SK-N-SH (cell line): ENCODE results near the gene TMEM218. TPM values are rescaled to one million over a fixed set of nuclear protein-coding genes. Genes with fewer than 3 reads are reported as not detected.
A peak's percentile ranks its signal among the peaks of the same experiment; 100 is the strongest.

Experiments
- CTCF ChIA-PET: fragments of 300-600, 350-600 bp; formaldehyde crosslinking; extraction: SDS; loops from one replicate; lab custom pipeline; 2021; lab: Yijun Ruan, JAX
- POLR2A ChIA-PET: fragments of 350-600 bp; sonication (Branson Sonifier 250); formaldehyde crosslinking; extraction: SDS; loops from one replicate; lab custom pipeline; 2020; ENCODE audit warnings: antibody characterized with exemption, inconsistent platforms; lab: Yijun Ruan, JAX
- DNase-seq: peaks from one replicate; pipeline ENCODE4 v3.0.0; 2012
- H2AFZ ChIP-seq: fragments of 200-600 bp; sonication (generic); 2 replicates; pipeline ENCODE4 v1.8.1; 2016; ENCODE audit warnings: antibody characterized with exemption, mild to moderate bottlenecking, low read depth
- H3F3A ChIP-seq: fragments of 200-600 bp; sonication (generic); replicated peaks from 2 replicates; pipeline ENCODE3; 2016; ENCODE audit warnings: antibody characterized with exemption, mild to moderate bottlenecking; ENCODE audit not compliant: insufficient read depth
- H3K27ac ChIP-seq, 2 experiments: fragments of 200-500 bp in 1 of 2; fragments of 200-600 bp in 1 of 2; sonication (Bioruptor generic) in 1 of 2; sonication (generic), shearing (Covaris generic) in 1 of 2; 2 replicates each; pipeline versions ENCODE4 v1.5.1 to v1.6.1; 2014 to 2016; ENCODE audit warnings: low read depth in 2 of 2, inconsistent platforms in 1 of 2, low read length in 1 of 2, mild to moderate bottlenecking in 1 of 2, mixed read lengths in 1 of 2
- H3K27me3 ChIP-seq: fragments of 200-600 bp; sonication (generic), shearing (Covaris generic); 2 replicates; pipeline ENCODE4 v1.6.1; 2016; ENCODE audit warnings: mixed run types; ENCODE audit not compliant: insufficient read depth
- H3K36me3 ChIP-seq, 2 experiments: fragments of 200-500 bp in 1 of 2; fragments of 200-600 bp in 1 of 2; sonication (Bioruptor generic) in 1 of 2; sonication (generic) in 1 of 2; replicated peaks in 1 of 2; 2 replicates each; pipeline versions ENCODE3 to v1.5.1; 2014 to 2016; ENCODE audit warnings: low read length in 1 of 2, mild to moderate bottlenecking in 1 of 2; ENCODE audit not compliant: insufficient read depth in 2 of 2, control insufficient read depth in 1 of 2
- H3K4me1 ChIP-seq, 2 experiments: fragments of 200-500 bp in 1 of 2; fragments of 200-600 bp in 1 of 2; sonication (Bioruptor generic) in 1 of 2; sonication (generic), shearing (Covaris generic) in 1 of 2; 2 replicates each; pipeline versions ENCODE4 v1.5.1 to v1.6.1; 2014 to 2016; ENCODE audit warnings: low read depth in 1 of 2, low read length in 1 of 2, mixed run types in 1 of 2; ENCODE audit not compliant: insufficient read depth in 2 of 2, control insufficient read depth in 1 of 2
- H3K4me2 ChIP-seq: fragments of 200-600 bp; sonication (generic), shearing (Covaris generic); 2 replicates; pipeline ENCODE4 v1.6.1; 2017; ENCODE audit warnings: mixed run types
- H3K4me3 ChIP-seq, 2 experiments: fragments of 200-500 bp in 1 of 2; fragments of 200-600 bp in 1 of 2; sonication (Bioruptor generic) in 1 of 2; sonication (generic), shearing (Covaris generic) in 1 of 2; 2 replicates each; pipeline versions ENCODE4 v1.5.1 to v1.8.1; 2014 to 2016; ENCODE audit warnings: low read depth in 2 of 2, inconsistent platforms in 1 of 2, low read length in 1 of 2, mild to moderate bottlenecking in 1 of 2, mixed read lengths in 1 of 2, moderate library complexity in 1 of 2
- H3K79me2 ChIP-seq: fragments of 200-600 bp; sonication (generic); 2 replicates; pipeline ENCODE4 v1.8.1; 2017; ENCODE audit warnings: mild to moderate bottlenecking; ENCODE audit not compliant: insufficient read depth
- H3K9ac ChIP-seq: fragments of 200-600 bp; sonication (generic); 2 replicates; pipeline ENCODE4 v1.6.1; 2017; ENCODE audit warnings: mixed run types
- H3K9me2 ChIP-seq: fragments of 200-600 bp; sonication (generic); 2 replicates; pipeline ENCODE4 v1.6.1; 2017; ENCODE audit warnings: mixed run types
- H3K9me3 ChIP-seq: fragments of 200-600 bp; sonication (generic); 2 replicates; pipeline ENCODE4 v1.6.1; 2017; ENCODE audit warnings: mixed run types, mild to moderate bottlenecking, moderate library complexity
- H4K20me1 ChIP-seq: fragments of 200-600 bp; sonication (generic); 2 replicates; pipeline ENCODE4 v1.6.1; 2017; ENCODE audit warnings: mild to moderate bottlenecking, mixed run types; ENCODE audit not compliant: insufficient read depth
- CHD2 ChIP-seq: fragments of 150-350 bp; IDR thresholded peaks from 2 replicates; pipeline ENCODE4 v1.6.1; 2018; ENCODE audit warnings: low read length; ENCODE audit not compliant: partially characterized antibody
- ELF1 ChIP-seq: IDR thresholded peaks from 2 replicates; pipeline ENCODE4 v1.4.0; 2012
- EP300 ChIP-seq, 2 experiments: IDR thresholded peaks; 2 replicates each; pipeline versions ENCODE4 v1.4.0 to v1.6.1; 2012; ENCODE audit warnings: borderline replicate concordance in 1 of 2, low read depth in 1 of 2, low read length in 1 of 2
- EZH2phosphoT487 ChIP-seq: fragments of 200-600 bp; sonication (generic); IDR thresholded peaks from 2 replicates; pipeline ENCODE4 v1.6.1; 2017; ENCODE audit warnings: low read depth, mixed run types, mild to moderate bottlenecking, antibody characterized with exemption, moderate library complexity, borderline replicate concordance
- FOXM1 ChIP-seq: IDR thresholded peaks from 2 replicates; pipeline ENCODE4 v1.4.0; 2012; ENCODE audit warnings: low read depth, mild to moderate bottlenecking
- GABPA ChIP-seq: IDR thresholded peaks from 2 replicates; pipeline ENCODE4 v1.4.0; 2012; ENCODE audit warnings: low read depth, mild to moderate bottlenecking
- GATA2 ChIP-seq: sonication (generic); formaldehyde crosslinking; IDR thresholded peaks from 2 replicates; pipeline ENCODE4 v1.5.0; 2020; ENCODE audit warnings: mild to moderate bottlenecking, missing genetic modification reagents
- JUND ChIP-seq: IDR thresholded peaks from 2 replicates; pipeline ENCODE4 v1.4.0; 2012
- NFIC ChIP-seq: IDR thresholded peaks from 2 replicates; pipeline ENCODE4 v1.4.0; 2012; ENCODE audit warnings: borderline replicate concordance
- POLR2AphosphoS5 ChIP-seq: IDR thresholded peaks from 2 replicates; pipeline ENCODE4 v1.6.1; 2012; ENCODE audit warnings: low read depth, low read length
- RCOR1 ChIP-seq: fragments of 150-350 bp; IDR thresholded peaks from 2 replicates; pipeline ENCODE4 v1.6.1; 2017; ENCODE audit warnings: antibody characterized with exemption, low read length
- RXRA ChIP-seq: IDR thresholded peaks from 2 replicates; pipeline ENCODE4 v1.4.0; 2012; ENCODE audit warnings: low read depth, mild to moderate bottlenecking, borderline replicate concordance
- SIN3A ChIP-seq: IDR thresholded peaks from 2 replicates; pipeline ENCODE4 v1.6.1; 2012; ENCODE audit warnings: low read depth, mild to moderate bottlenecking, low read length, moderate library complexity, borderline replicate concordance
- SMC3 ChIP-seq: IDR thresholded peaks from 2 replicates; pipeline ENCODE4 v1.6.1; 2012; ENCODE audit warnings: low read depth, low read length, improper control_type of control experiment
- TCF12 ChIP-seq: IDR thresholded peaks from 2 replicates; pipeline ENCODE4 v1.4.0; 2012
- TEAD4 ChIP-seq: IDR thresholded peaks from 2 replicates; pipeline ENCODE4 v1.4.0; 2012; ENCODE audit warnings: mild to moderate bottlenecking, borderline replicate concordance; ENCODE audit not compliant: insufficient read depth
- YY1 ChIP-seq: IDR thresholded peaks from 2 replicates; pipeline ENCODE4 v1.4.0; 2012; ENCODE audit warnings: low read depth, mild to moderate bottlenecking
- WGBS: methylation state at CpG from one replicate; pipeline ENCODE4 v1.1.6; 2017; ENCODE audit warnings: low lambda C conversion rate; 5-methylcytosine and 5-hydroxymethylcytosine counted together
- polyA plus RNA-seq, 3 experiments: library from polyadenylated mRNA; depleted of rRNA; stranded (reverse); fragments of >200 nt; gene quantifications; 2 replicates each; pipeline ENCODE4 v1.2.3, GENCODE V29; 2012

The TMEM218 gene
- polyA plus RNA-seq, 1 of the 3 experiments (the other 2 are of a cell fraction) = 36.2 TPM

- H3K9me3 ChIP-seq = no peaks in the 10 kb centered on the region
- no peaks in the 10 kb centered on the region for H3K79me2 ChIP-seq
- H3K4me3 ChIP-seq = no peak overlapping the region
- H3K27ac ChIP-seq = no peak overlapping the region
- H3K9ac ChIP-seq = no peak overlapping the region
- peak; percentile 16 for DNase-seq
- H3K27me3 ChIP-seq = no peaks in the 10 kb centered on the region
- H3K4me2 ChIP-seq = no peak overlapping the region
- CTCF ChIA-PET = no interaction called here
- H3K9me2 ChIP-seq = no peaks in the 10 kb centered on the region
- TF ChIP-seq ELF1 = no peak
- no peak for TF ChIP-seq GATA2
- no peak for TF ChIP-seq NFIC
- no peak for TF ChIP-seq SIN3A
- no peak for TF ChIP-seq YY1
- TF ChIP-seq JUND = no peak
- TF ChIP-seq SMC3 = no peak
- TF ChIP-seq GABPA = no peak
- TF ChIP-seq POLR2AphosphoS5 = no peak
- TF ChIP-seq EP300 (IDR thresholded peaks at IDR 0.05; ENCODE audit: borderline replicate concordance in 1 of 2, low read depth in 1 of 2, low read length in 1 of 2) = no peak
- no peak for TF ChIP-seq TCF12
- TF ChIP-seq, all 33 proteins: peak for 0
- no peaks in the 10 kb centered on the region for H4K20me1 ChIP-seq
- H2AFZ ChIP-seq = no peak overlapping the region
- no peaks in the 10 kb centered on the region for H3K36me3 ChIP-seq
- POLR2A ChIA-PET = no interaction called here
- WGBS = 84% methylated on average over 9 of the region's 12 CpGs
- H3K4me1 ChIP-seq = no peaks in the 10 kb centered on the region
- no peaks in the 10 kb centered on the region for H3F3A ChIP-seq
Observed at GRCh38 chr11:125080531-125080911, 30.9 kb downstream of the TMEM218 start.

DNA sequence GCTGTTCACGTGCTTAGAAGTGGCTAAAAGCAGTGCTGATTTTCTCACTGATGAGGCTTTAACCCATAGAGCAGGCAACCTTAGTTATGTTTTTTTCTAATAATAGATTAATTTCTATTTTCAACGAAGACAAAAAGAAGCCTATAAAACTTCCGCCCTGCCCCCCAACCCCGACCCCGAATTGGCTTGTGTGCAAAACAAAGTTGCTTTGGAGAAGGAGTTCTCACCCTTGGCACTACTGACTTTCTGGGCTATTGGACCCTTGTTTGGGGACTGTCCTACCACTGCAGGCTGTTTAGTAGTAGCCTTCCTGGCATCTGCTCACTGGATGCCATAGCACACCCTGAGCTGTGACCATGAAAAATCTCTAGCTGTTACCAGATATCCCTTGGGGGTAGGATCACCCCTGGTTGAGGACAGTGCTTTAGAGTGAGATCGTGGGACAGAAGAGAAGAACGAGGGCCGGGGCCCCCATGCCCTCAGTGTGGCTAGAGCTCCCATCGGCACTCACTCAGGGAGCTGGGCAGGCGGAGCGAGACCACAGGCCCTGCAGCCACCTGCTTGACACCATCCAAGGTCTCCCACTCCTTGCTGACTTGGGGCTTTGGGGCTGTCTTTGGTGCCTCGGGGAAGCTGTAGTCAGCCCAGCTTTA, 31.4 kb downstream of the TMEM218 start:
- no peak overlapping the region for H2AFZ ChIP-seq
- no peaks in the 10 kb centered on the region for H3K9me2 ChIP-seq
- no peaks in the 10 kb centered on the region for H3K9me3 ChIP-seq
- H4K20me1 ChIP-seq = no peaks in the 10 kb centered on the region
- no peak overlapping the region for H3K27ac ChIP-seq
- no peaks in the 10 kb centered on the region for H3K36me3 ChIP-seq
- no peaks in the 10 kb centered on the region for H3K4me1 ChIP-seq
- H3K4me2 ChIP-seq = no peak overlapping the region
- WGBS = 90% methylated on average over 9 of the region's 12 CpGs
- ChIA-PET CTCF (interaction anchor here (1.8 kb wide), 1 partner anchor 264 kb away, joined by 3 read pairs; no protein-coding TSS in a partner anchor), POLR2A (no interaction called here)
- no peak overlapping the region for H3K9ac ChIP-seq
- H3K27me3 ChIP-seq = no peaks in the 10 kb centered on the region
- H3F3A ChIP-seq = no peaks in the 10 kb centered on the region
- H3K79me2 ChIP-seq = no peaks in the 10 kb centered on the region
- TF ChIP-seq TEAD4 (no peak), EZH2phosphoT487 (no peak), ELF1 (no peak), GATA2 (no peak), RCOR1 (no peak), EP300 (IDR thresholded peaks at IDR 0.05; ENCODE audit: borderline replicate concordance in 1 of 2, low read depth in 1 of 2, low read length in 1 of 2) (no peak), CHD2 (no peak), RXRA (no peak), NFIC (no peak), YY1 (no peak), FOXM1 (no peak)
- H3K4me3 ChIP-seq = no peak overlapping the region
- DNase-seq = no peak
